ENCODE data around the gene MYH13. TPM values are rescaled to one million over a fixed set of nuclear protein-coding genes. Genes with fewer than 3 reads are reported as not detected.

MYH13 gene
- polyA plus RNA-seq, 1 of the 3 experiments (the other 2 are of a cell fraction) = not detected

- CTCF ChIA-PET = interaction anchor here (1.0 kb wide), 1 partner anchor 216 kb away, joined by 3 read pairs; no protein-coding TSS in a partner anchor
- Histone ChIP-seq H3K4me3 (ENCODE audit: low read depth in 2 of 2, low read length in 1 of 2) (no peak overlapping the region), H3K36me3 (replicated peaks in 1 of 2; ENCODE audit: control insufficient read depth in 1 of 2, insufficient read depth in 2 of 2, low read length in 1 of 2) (no peaks in the 10 kb centered on the region), H3F3A (replicated peaks; ENCODE audit: insufficient read depth) (no peaks in the 10 kb centered on the region), H2AFZ (ENCODE audit: low read depth) (no peak overlapping the region), H3K27me3 (ENCODE audit: insufficient read depth) (no peaks in the 10 kb centered on the region; the same call in 1 of the 2 replicates), H3K79me2 (ENCODE audit: insufficient read depth) (no peaks in the 10 kb centered on the region), H3K4me1 (ENCODE audit: control insufficient read depth in 1 of 2, insufficient read depth in 2 of 2, low read depth in 1 of 2, low read length in 1 of 2) (no peaks in the 10 kb centered on the region), H3K9me2 (no peaks in the 10 kb centered on the region), H3K27ac (ENCODE audit: low read depth in 2 of 2, low read length in 1 of 2) (no peak overlapping the region), H3K9me3 (no peaks in the 10 kb centered on the region), H3K4me2 (no peak overlapping the region), H4K20me1 (ENCODE audit: insufficient read depth) (no peaks in the 10 kb centered on the region), H3K9ac (no peak overlapping the region)
- TF ChIP-seq, protein P1, sequence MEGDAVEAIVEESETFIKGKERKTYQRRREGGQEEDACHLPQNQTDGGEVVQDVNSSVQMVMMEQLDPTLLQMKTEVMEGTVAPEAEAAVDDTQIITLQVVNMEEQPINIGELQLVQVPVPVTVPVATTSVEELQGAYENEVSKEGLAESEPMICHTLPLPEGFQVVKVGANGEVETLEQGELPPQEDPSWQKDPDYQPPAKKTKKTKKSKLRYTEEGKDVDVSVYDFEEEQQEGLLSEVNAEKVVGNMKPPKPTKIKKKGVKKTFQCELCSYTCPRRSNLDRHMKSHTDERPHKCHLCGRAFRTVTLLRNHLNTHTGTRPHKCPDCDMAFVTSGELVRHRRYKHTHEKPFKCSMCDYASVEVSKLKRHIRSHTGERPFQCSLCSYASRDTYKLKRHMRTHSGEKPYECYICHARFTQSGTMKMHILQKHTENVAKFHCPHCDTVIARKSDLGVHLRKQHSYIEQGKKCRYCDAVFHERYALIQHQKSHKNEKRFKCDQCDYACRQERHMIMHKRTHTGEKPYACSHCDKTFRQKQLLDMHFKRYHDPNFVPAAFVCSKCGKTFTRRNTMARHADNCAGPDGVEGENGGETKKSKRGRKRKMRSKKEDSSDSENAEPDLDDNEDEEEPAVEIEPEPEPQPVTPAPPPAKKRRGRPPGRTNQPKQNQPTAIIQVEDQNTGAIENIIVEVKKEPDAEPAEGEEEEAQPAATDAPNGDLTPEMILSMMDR (IDR thresholded peaks at IDR 0.05) = peak; percentile 14; the same call in 1 of the 2 replicates
- TF ChIP-seq TEAD4 (IDR thresholded peaks at IDR 0.05; ENCODE audit: borderline replicate concordance, insufficient read depth) = no peak
- POLR2A ChIA-PET = no interaction called here
- DNase-seq = no peak
- 44% methylated on average over 9 of the region's 9 CpGs for WGBS (ENCODE audit: low lambda C conversion rate)
Measured at GRCh38 chr17:10398352-10398751, 25.5 kb upstream of the MYH13 start.

DNA sequence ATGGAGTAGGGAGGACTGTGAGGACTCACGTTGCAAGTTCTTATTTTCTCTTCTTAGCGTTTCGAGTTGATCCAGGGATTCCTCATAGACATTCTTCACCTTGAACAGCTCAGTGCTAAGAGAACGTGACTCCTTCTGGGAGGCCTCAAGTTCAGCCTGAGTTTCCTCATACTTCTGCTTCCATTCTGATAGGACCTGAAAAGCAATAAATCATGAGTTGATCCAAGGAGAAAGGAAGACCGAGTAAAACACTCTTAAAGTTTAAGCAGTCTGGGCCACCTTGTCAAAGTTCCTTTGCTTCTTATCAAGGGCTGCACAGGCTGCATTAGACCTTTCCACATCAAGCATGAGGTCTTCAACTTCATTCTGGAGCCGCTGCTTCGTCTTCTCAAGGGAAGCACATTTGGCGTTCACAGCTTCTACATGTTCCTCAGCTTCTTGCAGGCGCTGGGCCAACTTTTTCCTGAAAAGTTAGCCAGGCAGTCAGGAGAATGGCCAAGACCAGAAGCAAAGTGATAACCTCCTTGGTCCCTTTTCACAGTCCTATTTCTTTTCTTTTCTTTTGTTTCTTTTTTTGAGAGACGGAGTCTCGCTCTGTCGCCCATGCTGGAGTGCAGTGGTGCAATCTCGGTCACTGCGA lies 23.8 kb upstream of the MYH13 start:
- Histone ChIP-seq H2AFZ (ENCODE audit: low read depth) (no peak overlapping the region), H3K27me3 (ENCODE audit: insufficient read depth) (no peaks in the 10 kb centered on the region; the same call in 1 of the 2 replicates), H3F3A (replicated peaks; ENCODE audit: insufficient read depth) (no peaks in the 10 kb centered on the region), H3K36me3 (replicated peaks in 1 of 2; ENCODE audit: control insufficient read depth in 1 of 2, insufficient read depth in 2 of 2, low read length in 1 of 2) (no peaks in the 10 kb centered on the region), H3K9me3 (no peaks in the 10 kb centered on the region), H3K4me2 (no peak overlapping the region), H3K4me3 (ENCODE audit: low read depth in 2 of 2, low read length in 1 of 2) (no peak overlapping the region), H3K9ac (no peak overlapping the region), H3K27ac (ENCODE audit: low read depth in 2 of 2, low read length in 1 of 2) (no peak overlapping the region), H3K79me2 (ENCODE audit: insufficient read depth) (no peaks in the 10 kb centered on the region), H3K4me1 (ENCODE audit: control insufficient read depth in 1 of 2, insufficient read depth in 2 of 2, low read depth in 1 of 2, low read length in 1 of 2) (no peaks in the 10 kb centered on the region), H4K20me1 (ENCODE audit: insufficient read depth) (no peaks in the 10 kb centered on the region), H3K9me2 (no peaks in the 10 kb centered on the region)
- 15% methylated on average over 14 of the region's 14 CpGs for whole genome bisulfite sequencing (ENCODE audit: low lambda C conversion rate)
- CTCF ChIA-PET = no interaction called here
- no peak for DNase-seq
- POLR2A ChIA-PET = no interaction called here
- no peak for TF ChIP-seq MXI1 (IDR thresholded peaks at IDR 0.05; ENCODE audit: low read depth, low read length)
- TF ChIP-seq CHD2 (IDR thresholded peaks at IDR 0.05; ENCODE audit: low read length, partially characterized antibody) = no peak
- TF ChIP-seq, protein P1 (IDR thresholded peaks at IDR 0.05) = no peak
- no peak for TF ChIP-seq YY1 (IDR thresholded peaks at IDR 0.05; ENCODE audit: low read depth)
- TF ChIP-seq, protein P2, sequence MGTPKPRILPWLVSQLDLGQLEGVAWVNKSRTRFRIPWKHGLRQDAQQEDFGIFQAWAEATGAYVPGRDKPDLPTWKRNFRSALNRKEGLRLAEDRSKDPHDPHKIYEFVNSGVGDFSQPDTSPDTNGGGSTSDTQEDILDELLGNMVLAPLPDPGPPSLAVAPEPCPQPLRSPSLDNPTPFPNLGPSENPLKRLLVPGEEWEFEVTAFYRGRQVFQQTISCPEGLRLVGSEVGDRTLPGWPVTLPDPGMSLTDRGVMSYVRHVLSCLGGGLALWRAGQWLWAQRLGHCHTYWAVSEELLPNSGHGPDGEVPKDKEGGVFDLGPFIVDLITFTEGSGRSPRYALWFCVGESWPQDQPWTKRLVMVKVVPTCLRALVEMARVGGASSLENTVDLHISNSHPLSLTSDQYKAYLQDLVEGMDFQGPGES (IDR thresholded peaks at IDR 0.05; ENCODE audit: low read depth, low read length) = no peak
- TF ChIP-seq TAF1 (IDR thresholded peaks at IDR 0.05; ENCODE audit: borderline replicate concordance, low read depth, low read length) = no peak
- no peak for TF ChIP-seq SIN3A (IDR thresholded peaks at IDR 0.05; ENCODE audit: borderline replicate concordance, low read depth, low read length)
- no peak for TF ChIP-seq FOXJ3 (CRISPR knock-in tag; IDR thresholded peaks at IDR 0.05)
- TF ChIP-seq GATA2 (CRISPR knock-in tag; IDR thresholded peaks at IDR 0.05) = no peak
- no peak for TF ChIP-seq EP300 (IDR thresholded peaks at IDR 0.05; ENCODE audit: borderline replicate concordance in 1 of 2, low read depth in 1 of 2, low read length in 1 of 2)
- TF ChIP-seq USF2 (IDR thresholded peaks at IDR 0.05; ENCODE audit: borderline replicate concordance, low read depth, low read length) = no peak

Measured in SK-N-SH (cell line).